Central memory CD8-positive, alpha-beta T cell (primary cell): ENCODE measurements around the gene CCDC9B.

Experiments
- ATAC-seq: fragments of 150-1000 bp; cut with Tn5 transposase; replicated peaks from 2 replicates; pipeline ENCODE4 v1.10.0; 2022; ENCODE audit warnings: mild to moderate bottlenecking, moderate FRiP score, moderate number of reproducible peaks; ENCODE audit not compliant: poor library complexity, severe bottlenecking; ENCODE audit errors: extremely low read depth
- DNase-seq, 2 donors: peaks; one replicate each; pipeline ENCODE4 v3.0.0; 2021; ENCODE audit warnings: low spot score in 2 of 2
- H3K27ac Mint-ChIP-seq: one replicate; pipeline ENCODE4 v1.8.0; 2022; ENCODE audit warnings: low read depth, mild to moderate bottlenecking, moderate library complexity, mixed read lengths
- H3K27me3 Mint-ChIP-seq: one replicate; pipeline ENCODE4 v1.8.0; 2022; ENCODE audit warnings: mixed read lengths
- H3K36me3 Mint-ChIP-seq: one replicate; pipeline ENCODE4 v1.8.0; 2022; ENCODE audit warnings: mild to moderate bottlenecking, moderate library complexity, mixed read lengths; ENCODE audit not compliant: insufficient read depth
- H3K4me1 Mint-ChIP-seq: one replicate; pipeline ENCODE4 v1.8.0; 2022; ENCODE audit warnings: mixed read lengths
- H3K4me3 Mint-ChIP-seq: one replicate; pipeline ENCODE4 v1.8.0; 2022; ENCODE audit warnings: mild to moderate bottlenecking, moderate library complexity, mixed read lengths
- H3K9me3 Mint-ChIP-seq: one replicate; pipeline ENCODE4 v1.8.0; 2022; ENCODE audit warnings: mixed read lengths

Gene CCDC9B

DNA sequence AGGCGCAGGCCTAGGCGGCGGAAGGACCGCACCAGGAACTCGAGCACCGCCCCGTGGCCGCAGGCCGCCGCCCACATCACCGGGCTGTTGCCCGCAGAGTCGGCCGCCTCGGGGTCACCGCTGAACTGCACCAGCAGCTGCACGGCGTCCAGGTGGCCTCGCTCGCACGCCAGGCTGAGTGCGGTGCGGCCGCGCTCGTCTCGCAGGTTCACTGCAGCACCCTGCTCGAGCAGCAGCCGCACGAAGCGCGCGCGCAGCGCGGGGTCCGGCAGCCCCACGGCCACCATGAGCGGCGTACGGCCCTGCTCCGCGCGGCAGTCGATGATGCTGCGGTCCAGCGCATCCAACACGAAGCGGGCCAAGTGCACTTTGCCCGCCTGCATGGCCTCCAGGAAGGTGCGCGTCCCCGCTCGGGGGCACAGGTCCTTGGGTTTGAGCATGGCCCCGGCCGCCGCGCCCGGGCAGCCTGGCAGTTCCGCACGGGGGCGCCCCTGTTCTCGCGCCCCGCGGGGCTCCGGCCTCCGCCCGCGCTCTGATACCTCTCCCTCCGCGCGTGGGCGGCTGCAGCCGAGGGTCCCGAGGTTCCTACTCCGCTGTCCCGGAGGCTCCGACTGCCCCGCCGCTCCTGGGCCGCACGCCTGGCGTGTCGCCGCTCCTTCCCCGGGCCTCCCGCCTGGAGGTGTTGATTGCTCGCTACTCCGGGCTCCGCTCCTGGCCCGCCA is 58.4 kb downstream of the CCDC9B start:
- peak; percentile 24 to 44 for DNase-seq
- H3K36me3 Mint-ChIP-seq = peaks cover 2% of the 10 kb centered on the region
- H3K9me3 Mint-ChIP-seq = no peaks in the 10 kb centered on the region
- H3K27ac Mint-ChIP-seq = no peak overlapping the region
- peak overlapping the region; percentile 76 for H3K4me3 Mint-ChIP-seq
- no peaks in the 10 kb centered on the region for H3K4me1 Mint-ChIP-seq
- ATAC-seq = peak; percentile 75
- peaks cover 27% of the 10 kb centered on the region for H3K27me3 Mint-ChIP-seq

DNA sequence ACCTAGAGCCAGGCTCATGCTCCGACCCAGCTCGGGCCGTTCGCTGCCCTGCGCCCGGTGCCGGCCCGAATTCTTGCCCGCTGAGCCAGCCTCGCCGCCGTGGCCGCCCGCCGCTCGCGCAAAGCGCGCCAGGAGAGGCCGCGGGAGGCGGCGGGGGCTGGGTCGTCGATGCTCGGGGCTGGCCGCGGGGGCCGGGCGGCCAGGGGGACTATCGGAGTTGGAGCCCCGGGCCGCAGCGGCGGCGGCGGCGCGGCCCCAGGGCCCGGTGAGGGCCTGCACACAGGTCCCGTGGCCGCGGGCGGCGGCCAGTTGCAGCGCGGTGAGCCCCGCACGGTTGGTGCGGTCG is 59.0 kb downstream of the CCDC9B start:
- no peaks in the 10 kb centered on the region for H3K4me1 Mint-ChIP-seq
- H3K27ac Mint-ChIP-seq = no peak overlapping the region
- H3K27me3 Mint-ChIP-seq = peaks cover 27% of the 10 kb centered on the region

More for the DNA sequence above, 59.0 kb downstream of the CCDC9B start:
- Mint-ChIP-seq H3K36me3 (peaks cover 2% of the 10 kb centered on the region), H3K9me3 (no peaks in the 10 kb centered on the region), H3K4me3 (peak overlapping the region; percentile 67)
- DNase-seq (no peak), ATAC-seq (no peak)
